ENCODE data around the gene TMEM178B. TPM values are rescaled to one million over a fixed set of nuclear protein-coding genes. Genes with fewer than 3 reads are reported as not detected.
"Not testable (repeated sequence)": the region's sequence is repeated elsewhere in the genome, so short reads cannot be mapped to it uniquely, and the experiment has no call there.

Gene TMEM178B
- polyA plus RNA-seq, 1 donor (not counting 4 experiments of a cell fraction or from before 2014, with no cell fraction given): not detected

DNA sequence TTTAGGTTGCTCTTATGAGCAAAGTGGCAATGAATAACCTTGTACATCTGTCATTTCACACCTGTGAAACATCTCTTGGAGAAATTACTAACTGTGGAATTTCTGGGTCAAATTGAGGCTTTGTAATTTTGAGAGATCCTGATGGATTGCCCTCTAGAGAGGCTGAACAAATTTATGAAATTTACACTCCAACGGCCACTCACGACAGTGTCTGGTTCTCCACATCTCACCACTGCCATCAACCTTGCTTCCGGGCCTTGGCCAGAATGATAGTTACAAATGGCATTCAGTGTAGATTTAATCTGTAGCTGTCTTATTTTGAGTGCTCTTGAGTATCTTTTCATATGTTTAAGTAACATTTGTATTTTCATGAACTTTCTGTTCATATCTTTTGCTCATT, 117.4 kb downstream of the TMEM178B start:
- no peak for FAIRE-seq

GRCh38 chr7:141193066-141193465, 119.2 kb downstream of the TMEM178B start:
- H3K27me3 ChIP-seq (ENCODE audit: control insufficient read depth, extremely low read depth, insufficient read depth, low read length): no peaks in the 10 kb centered on the region
- dilution Hi-C loops (cut with MboI; ENCODE audit: extremely low pct_ligation_motif_present, low sequenced_read_pairs): no loop called here

More for the DNA sequence above, 117.4 kb downstream of the TMEM178B start:
- no peaks in the 10 kb centered on the region for H3K4me1 ChIP-seq (ENCODE audit: control insufficient read depth, extremely low read depth, insufficient read depth, low read length)
- no peaks in the 10 kb centered on the region for H3K27me3 ChIP-seq (ENCODE audit: control insufficient read depth, extremely low read depth, insufficient read depth, low read length)
- H3K36me3 ChIP-seq (ENCODE audit: control insufficient read depth in 2 of 2, extremely low read depth in 1 of 2, insufficient read depth in 2 of 2, low read length in 2 of 2): no peaks in the 10 kb centered on the region
- no peak for TF ChIP-seq EZH2 (IDR thresholded peaks at IDR 0.05; ENCODE audit: low read length)
- no peak for TF ChIP-seq CTCF (optimal IDR thresholded peaks at IDR 0.05 in 1 of 3, IDR thresholded peaks at IDR 0.05 in 1 of 3, conservative IDR thresholded peaks at IDR 0.05 in 1 of 3; ENCODE audit: extremely low read depth in 1 of 3, insufficient read depth in 2 of 3, low read length in 3 of 3)
- no peak overlapping the region for H3K9ac ChIP-seq (ENCODE audit: control insufficient read depth, extremely low read depth, insufficient read depth, low read length)
- H3K4me3 ChIP-seq (ENCODE audit: control insufficient read depth in 2 of 3, extremely low read depth in 1 of 3, insufficient read depth in 2 of 3, low read depth in 1 of 3, low read length in 3 of 3): no peak overlapping the region
- no peaks in the 10 kb centered on the region for H4K20me1 ChIP-seq (ENCODE audit: control insufficient read depth, extremely low read depth, insufficient read depth, low read length)
- no peak overlapping the region for H2AFZ ChIP-seq (ENCODE audit: control insufficient read depth, low read length)
- H3K9me3 ChIP-seq (ENCODE audit: control insufficient read depth, low read depth, low read length): no peaks in the 10 kb centered on the region
- dilution Hi-C loops (cut with MboI; ENCODE audit: extremely low pct_ligation_motif_present, low sequenced_read_pairs): no loop called here
- H3K27ac ChIP-seq (ENCODE audit: control insufficient read depth, insufficient read depth, low read length): no peak overlapping the region
- H3K9me1 ChIP-seq (ENCODE audit: control insufficient read depth, extremely low read depth, insufficient read depth, low read length): no peaks in the 10 kb centered on the region
- no peak overlapping the region for H3K4me2 ChIP-seq (ENCODE audit: control insufficient read depth, extremely low read depth, insufficient read depth, low read depth, low read length)
- no peak for DNase-seq (ENCODE audit: low read depth, low spot score)
- H3K79me2 ChIP-seq (ENCODE audit: control insufficient read depth, insufficient read depth, low read length): no peaks in the 10 kb centered on the region

GRCh38 chr7:141195722-141196121, 121.9 kb downstream of the TMEM178B start:
- H3K79me2 ChIP-seq (ENCODE audit: control insufficient read depth, insufficient read depth, low read length); H2AFZ ChIP-seq (ENCODE audit: control insufficient read depth, low read length); H3K9ac ChIP-seq (ENCODE audit: control insufficient read depth, extremely low read depth, insufficient read depth, low read length); H3K9me3 ChIP-seq (ENCODE audit: control insufficient read depth, low read depth, low read length); H3K27ac ChIP-seq (ENCODE audit: control insufficient read depth, insufficient read depth, low read length); H3K4me1 ChIP-seq (ENCODE audit: control insufficient read depth, extremely low read depth, insufficient read depth, low read length); dilution Hi-C loops (cut with MboI; ENCODE audit: extremely low pct_ligation_motif_present, low sequenced_read_pairs); H3K9me1 ChIP-seq (ENCODE audit: control insufficient read depth, extremely low read depth, insufficient read depth, low read length); H3K36me3 ChIP-seq (ENCODE audit: control insufficient read depth in 2 of 2, extremely low read depth in 1 of 2, insufficient read depth in 2 of 2, low read length in 2 of 2); H4K20me1 ChIP-seq (ENCODE audit: control insufficient read depth, extremely low read depth, insufficient read depth, low read length); DNase-seq (ENCODE audit: low read depth, low spot score); H3K4me3 ChIP-seq (ENCODE audit: control insufficient read depth in 2 of 3, extremely low read depth in 1 of 3, insufficient read depth in 2 of 3, low read depth in 1 of 3, low read length in 3 of 3); H3K27me3 ChIP-seq (ENCODE audit: control insufficient read depth, extremely low read depth, insufficient read depth, low read length); H3K4me2 ChIP-seq (ENCODE audit: control insufficient read depth, extremely low read depth, insufficient read depth, low read depth, low read length); FAIRE-seq: not testable (repeated sequence)

More at GRCh38 chr7:141193066-141193465, 119.2 kb downstream of the TMEM178B start:
- FAIRE-seq (no peak), DNase-seq (ENCODE audit: low read depth, low spot score) (no peak)
- Histone ChIP-seq H3K9me1 (ENCODE audit: control insufficient read depth, extremely low read depth, insufficient read depth, low read length) (no peaks in the 10 kb centered on the region), H3K27ac (ENCODE audit: control insufficient read depth, insufficient read depth, low read length) (no peak overlapping the region), H4K20me1 (ENCODE audit: control insufficient read depth, extremely low read depth, insufficient read depth, low read length) (no peaks in the 10 kb centered on the region), H3K4me3 (ENCODE audit: control insufficient read depth in 2 of 3, extremely low read depth in 1 of 3, insufficient read depth in 2 of 3, low read depth in 1 of 3, low read length in 3 of 3) (no peak overlapping the region), H3K79me2 (ENCODE audit: control insufficient read depth, insufficient read depth, low read length) (no peaks in the 10 kb centered on the region), H3K9me3 (ENCODE audit: control insufficient read depth, low read depth, low read length) (no peaks in the 10 kb centered on the region), H3K4me2 (ENCODE audit: control insufficient read depth, extremely low read depth, insufficient read depth, low read depth, low read length) (no peak overlapping the region), H2AFZ (ENCODE audit: control insufficient read depth, low read length) (no peak overlapping the region), H3K9ac (ENCODE audit: control insufficient read depth, extremely low read depth, insufficient read depth, low read length) (no peak overlapping the region), H3K4me1 (ENCODE audit: control insufficient read depth, extremely low read depth, insufficient read depth, low read length) (no peaks in the 10 kb centered on the region), H3K36me3 (ENCODE audit: control insufficient read depth in 2 of 2, extremely low read depth in 1 of 2, insufficient read depth in 2 of 2, low read length in 2 of 2) (no peaks in the 10 kb centered on the region)
- TF ChIP-seq CTCF (optimal IDR thresholded peaks at IDR 0.05 in 1 of 3, IDR thresholded peaks at IDR 0.05 in 1 of 3, conservative IDR thresholded peaks at IDR 0.05 in 1 of 3; ENCODE audit: extremely low read depth in 1 of 3, insufficient read depth in 2 of 3, low read length in 3 of 3) (no peak), EZH2 (IDR thresholded peaks at IDR 0.05; ENCODE audit: low read length) (no peak)
